Activated naive CD4-positive, alpha-beta T cell treated with anti-CD3 and anti-CD28 coated beads, Interleukin-2, amount 50 U/mL, for 24 hours (primary cell): ENCODE measurements around the gene CNPY4.

Experiments used
- H3K27ac Mint-ChIP-seq: one replicate; pipeline ENCODE4 v1.8.0; 2021; ENCODE audit warnings: mild to moderate bottlenecking, mixed read lengths
- H3K27me3 Mint-ChIP-seq: one replicate; pipeline ENCODE4 v1.8.0; 2021; ENCODE audit warnings: mixed read lengths
- H3K36me3 Mint-ChIP-seq: one replicate; pipeline ENCODE4 v1.8.0; 2021; ENCODE audit warnings: mixed read lengths
- H3K4me1 Mint-ChIP-seq: one replicate; pipeline ENCODE4 v1.8.0; 2021; ENCODE audit warnings: mixed read lengths
- H3K4me3 Mint-ChIP-seq: one replicate; pipeline ENCODE4 v1.8.0; 2021; ENCODE audit warnings: mild to moderate bottlenecking, mixed read lengths
- H3K9me3 Mint-ChIP-seq: one replicate; pipeline ENCODE4 v1.8.0; 2021; ENCODE audit warnings: mixed read lengths

The CNPY4 gene

GRCh38 chr7:100119072-100119969 lies at the start of gene CNPY4, which contains the start of gene TAF6:
CNPY4 (plus strand) TSS chr7:100119634; CDS start chr7:100119745, 111 bp downstream.
TAF6 (minus strand) TSS chr7:100119358; CDS start chr7:100114209, 5,149 bp downstream.
- Mint-ChIP-seq H3K36me3 (peaks cover 4% of the 10 kb centered on the region), H3K4me1 (peaks cover 33% of the 10 kb centered on the region), H3K27me3 (no peaks in the 10 kb centered on the region), H3K9me3 (no peaks in the 10 kb centered on the region), H3K27ac (peak within 1 kb of the TSS; percentile 100), H3K4me3 (peak within 1 kb of the TSS; percentile 94)

DNA sequence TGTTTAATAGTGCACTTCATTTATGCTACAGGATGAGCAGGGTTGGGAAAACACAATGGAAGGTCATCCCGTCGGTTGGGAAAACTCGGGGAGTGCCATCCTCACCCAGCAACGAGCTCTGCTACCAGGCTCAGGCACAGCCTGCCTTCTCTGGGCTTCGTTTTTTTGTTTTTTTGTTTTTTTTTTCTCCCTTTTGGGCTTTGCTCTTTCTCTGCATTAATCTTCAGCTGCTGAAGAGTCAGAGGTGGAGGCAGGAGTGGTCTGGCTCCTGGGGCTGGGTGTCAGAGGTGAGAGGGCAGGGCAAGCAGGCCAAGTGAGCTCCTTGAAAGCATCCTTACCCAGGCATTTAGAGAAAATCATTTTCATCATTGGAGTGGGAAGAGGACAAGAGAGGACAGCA lies 49.4 kb upstream of the CNPY4 start:
- Mint-ChIP-seq H3K9me3 (peaks cover 13% of the 10 kb centered on the region), H3K4me3 (no peak overlapping the region), H3K36me3 (peaks cover 38% of the 10 kb centered on the region), H3K4me1 (no peaks in the 10 kb centered on the region), H3K27me3 (no peaks in the 10 kb centered on the region), H3K27ac (no peak overlapping the region)

DNA sequence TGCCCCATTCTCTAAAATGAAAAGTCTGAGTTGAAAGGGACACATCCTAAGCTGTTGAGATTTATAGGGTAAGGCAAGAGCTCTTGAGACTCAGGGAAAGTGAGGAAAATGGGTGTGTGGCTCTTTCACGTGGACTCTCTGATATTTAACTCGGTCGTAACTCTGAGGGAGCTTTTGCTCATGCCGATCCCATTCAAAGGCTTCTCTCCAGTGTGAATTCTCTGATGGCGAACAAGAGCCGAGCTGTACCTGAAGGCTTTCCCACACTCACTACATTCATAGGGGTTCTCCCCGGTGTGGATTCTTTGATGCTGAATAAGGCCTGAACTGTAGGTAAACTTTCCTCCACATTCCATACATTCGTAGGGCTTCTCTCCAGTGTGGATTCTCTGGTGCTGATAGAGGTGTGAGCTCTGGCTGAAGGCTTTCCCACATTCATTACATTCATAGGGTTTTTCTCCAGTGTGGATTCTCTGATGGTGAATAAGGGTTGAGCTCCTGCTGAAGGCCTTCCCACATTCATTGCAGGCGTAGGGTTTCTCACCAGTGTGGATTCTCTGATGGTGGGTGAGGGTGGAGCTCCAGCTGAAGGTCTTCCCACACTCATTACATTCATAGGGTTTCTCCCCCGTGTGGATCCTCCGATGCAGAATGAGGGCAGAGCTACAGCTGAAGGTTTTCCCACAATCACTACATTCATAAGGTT lies 48.3 kb upstream of the CNPY4 start:
- Mint-ChIP-seq H3K36me3 (peaks cover 47% of the 10 kb centered on the region), H3K27me3 (no peaks in the 10 kb centered on the region), H3K9me3 (peaks cover 13% of the 10 kb centered on the region), H3K4me3 (no peak overlapping the region), H3K27ac (no peak overlapping the region), H3K4me1 (no peaks in the 10 kb centered on the region)

DNA sequence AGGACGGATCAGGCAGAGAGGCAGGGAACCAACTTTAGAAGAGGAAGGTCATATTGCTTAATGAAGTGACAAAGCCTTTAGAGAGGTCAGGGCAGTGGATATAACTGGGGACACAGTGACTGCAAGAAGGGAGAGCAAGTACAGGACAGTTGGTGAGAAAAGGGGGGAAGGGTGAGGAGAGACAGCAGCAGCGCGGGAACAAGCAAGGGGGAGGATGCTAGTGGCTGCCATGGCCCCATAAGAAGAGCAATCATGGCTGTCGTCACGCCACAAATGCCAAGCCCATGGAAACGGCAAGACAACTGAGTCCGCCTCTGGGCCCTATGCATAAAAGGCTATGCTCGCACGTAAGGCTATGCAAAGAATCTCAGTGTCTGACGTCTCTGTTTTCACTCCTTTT lies 47.0 kb upstream of the CNPY4 start:
- Mint-ChIP-seq H3K4me3 (no peak overlapping the region), H3K27ac (no peak overlapping the region), H3K36me3 (peaks cover 51% of the 10 kb centered on the region), H3K9me3 (peaks cover 13% of the 10 kb centered on the region), H3K4me1 (peaks cover 4% of the 10 kb centered on the region), H3K27me3 (no peaks in the 10 kb centered on the region)

GRCh38 chr7:100074841-100075240 lies 44.6 kb upstream of the CNPY4 start:
- Mint-ChIP-seq H3K9me3 (peaks cover 13% of the 10 kb centered on the region), H3K27ac (no peak overlapping the region), H3K4me1 (peaks cover 14% of the 10 kb centered on the region), H3K4me3 (no peak overlapping the region), H3K27me3 (no peaks in the 10 kb centered on the region), H3K36me3 (peaks cover 49% of the 10 kb centered on the region)

GRCh38 chr7:100075418-100075817 lies 44.0 kb upstream of the CNPY4 start:
- Mint-ChIP-seq H3K9me3 (peaks cover 13% of the 10 kb centered on the region), H3K4me1 (peaks cover 19% of the 10 kb centered on the region), H3K36me3 (peaks cover 45% of the 10 kb centered on the region), H3K4me3 (no peak overlapping the region), H3K27me3 (no peaks in the 10 kb centered on the region), H3K27ac (no peak overlapping the region)

- H3K27me3 Mint-ChIP-seq = no peaks in the 10 kb centered on the region
Measured at GRCh38 chr7:100077205-100077604, 42.2 kb upstream of the CNPY4 start.

GRCh38 chr7:100079024-100079560 lies 40.3 kb upstream of the CNPY4 start:
- Mint-ChIP-seq H3K4me1 (peaks cover 37% of the 10 kb centered on the region), H3K27ac (no peak overlapping the region), H3K9me3 (no peaks in the 10 kb centered on the region), H3K36me3 (peaks cover 16% of the 10 kb centered on the region), H3K4me3 (peak overlapping the region; percentile 39), H3K27me3 (no peaks in the 10 kb centered on the region)

More at GRCh38 chr7:100077205-100077604, 42.2 kb upstream of the CNPY4 start:
- Mint-ChIP-seq H3K27ac (no peak overlapping the region), H3K36me3 (peaks cover 27% of the 10 kb centered on the region), H3K4me3 (peak overlapping the region; percentile 23), H3K9me3 (peaks cover 2% of the 10 kb centered on the region), H3K4me1 (peaks cover 29% of the 10 kb centered on the region)

DNA sequence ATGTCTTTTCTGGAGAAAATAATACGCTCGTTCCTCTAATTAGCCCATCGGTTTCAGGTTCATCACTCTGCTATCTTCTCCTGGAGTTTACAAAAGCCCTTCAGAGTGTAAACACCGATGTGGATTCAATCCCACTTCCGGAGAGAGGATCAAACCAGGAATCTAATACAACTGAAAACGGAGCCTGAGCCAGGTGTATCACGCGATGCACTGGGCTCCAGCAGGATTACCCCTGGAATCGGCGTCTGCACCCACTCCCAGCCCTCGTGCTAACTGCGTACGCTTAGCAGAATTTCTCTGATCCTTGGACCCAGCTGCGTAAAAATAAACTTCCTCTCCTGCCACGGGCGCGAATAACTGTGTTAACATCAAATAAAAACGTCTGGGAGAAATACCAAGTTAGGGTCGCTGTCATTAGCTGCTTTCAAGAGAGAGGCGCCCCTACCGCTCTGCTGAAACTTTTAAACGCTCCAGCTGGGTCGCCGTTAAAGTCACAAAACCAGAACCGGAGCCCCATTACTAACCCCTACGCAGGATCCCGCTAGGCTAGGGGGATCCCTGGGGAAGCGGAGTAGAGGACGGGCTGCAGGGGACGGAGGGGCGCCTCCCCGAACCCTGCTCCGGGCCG lies 38.4 kb upstream of the CNPY4 start:
- peak overlapping the region; percentile 94 for H3K4me3 Mint-ChIP-seq
- H3K27me3 Mint-ChIP-seq = no peaks in the 10 kb centered on the region
- H3K27ac Mint-ChIP-seq = peak overlapping the region; percentile 86
- peaks cover 37% of the 10 kb centered on the region for H3K4me1 Mint-ChIP-seq
- H3K36me3 Mint-ChIP-seq = peaks cover 7% of the 10 kb centered on the region
- no peaks in the 10 kb centered on the region for H3K9me3 Mint-ChIP-seq

- Mint-ChIP-seq H3K27ac (peak within 1 kb of the TSS; percentile 91), H3K9me3 (no peaks in the 10 kb centered on the region), H3K27me3 (no peaks in the 10 kb centered on the region), H3K4me3 (peak within 1 kb of the TSS; percentile 94), H3K4me1 (peaks cover 37% of the 10 kb centered on the region), H3K36me3 (peaks cover 6% of the 10 kb centered on the region)
Measured at GRCh38 chr7:100081535-100082102, 37.8 kb upstream of the CNPY4 start, which contains the start of gene ZNF3. ZNF3 (minus strand) TSS chr7:100081723; CDS start chr7:100077357, 4,366 bp downstream.

GRCh38 chr7:100082978-100083377 lies 36.5 kb upstream of the CNPY4 start:
- peak overlapping the region; percentile 94 for H3K4me3 Mint-ChIP-seq
- H3K9me3 Mint-ChIP-seq = no peaks in the 10 kb centered on the region
- H3K4me1 Mint-ChIP-seq = peaks cover 37% of the 10 kb centered on the region
- H3K27me3 Mint-ChIP-seq = no peaks in the 10 kb centered on the region
- H3K36me3 Mint-ChIP-seq = peaks cover 2% of the 10 kb centered on the region
- peak overlapping the region; percentile 62 for H3K27ac Mint-ChIP-seq

DNA sequence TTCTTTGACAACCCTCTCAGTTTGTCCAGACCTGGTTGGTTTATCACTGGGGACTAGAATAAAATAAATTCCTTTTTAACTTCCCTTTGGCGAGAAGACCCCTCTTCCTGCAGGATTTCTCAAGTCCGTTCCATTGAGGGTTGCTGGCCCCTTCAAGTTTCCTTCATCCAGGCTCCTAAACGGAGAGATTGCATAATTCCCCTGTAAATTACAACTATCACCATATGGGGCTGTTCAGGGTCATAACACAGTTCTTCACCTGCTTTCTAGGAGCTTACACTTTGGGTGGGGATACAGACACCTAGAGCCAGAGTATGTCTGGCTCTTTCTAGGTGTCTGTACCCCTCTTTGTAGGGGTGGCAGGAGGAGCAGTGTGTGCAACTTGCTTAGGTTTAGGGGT lies 33.9 kb upstream of the CNPY4 start:
- H3K27me3 Mint-ChIP-seq = no peaks in the 10 kb centered on the region
- peaks cover 2% of the 10 kb centered on the region for H3K36me3 Mint-ChIP-seq
- H3K9me3 Mint-ChIP-seq = no peaks in the 10 kb centered on the region
- H3K4me1 Mint-ChIP-seq = peaks cover 39% of the 10 kb centered on the region
- no peak overlapping the region for H3K27ac Mint-ChIP-seq
- no peak overlapping the region for H3K4me3 Mint-ChIP-seq

GRCh38 chr7:100087055-100087750 lies 32.2 kb upstream of the CNPY4 start:
- peak overlapping the region; percentile 94 for H3K27ac Mint-ChIP-seq

GRCh38 chr7:100088095-100088620 lies 31.3 kb upstream of the CNPY4 start:
- peak overlapping the region; percentile 94 for H3K4me3 Mint-ChIP-seq
- no peaks in the 10 kb centered on the region for H3K27me3 Mint-ChIP-seq
- peaks cover 26% of the 10 kb centered on the region for H3K4me1 Mint-ChIP-seq
- H3K27ac Mint-ChIP-seq = peak overlapping the region; percentile 94
- no peaks in the 10 kb centered on the region for H3K9me3 Mint-ChIP-seq
- peaks cover 2% of the 10 kb centered on the region for H3K36me3 Mint-ChIP-seq

More at GRCh38 chr7:100087055-100087750, 32.2 kb upstream of the CNPY4 start:
- H3K36me3 Mint-ChIP-seq = peaks cover 2% of the 10 kb centered on the region
- peak overlapping the region; percentile 57 for H3K4me3 Mint-ChIP-seq
- H3K27me3 Mint-ChIP-seq = no peaks in the 10 kb centered on the region
- H3K4me1 Mint-ChIP-seq = peaks cover 34% of the 10 kb centered on the region
- H3K9me3 Mint-ChIP-seq = no peaks in the 10 kb centered on the region
